Fibroblast of upper back skin (primary cell): Measurements from ENCODE around the gene IGF2BP3.
"Not testable (repeated sequence)": the region's sequence is repeated elsewhere in the genome, so short reads cannot be mapped to it uniquely, and the experiment has no call there.

ENCODE experiments used
- DNase-seq: peaks from one replicate; pipeline ENCODE4 v3.0.0-alpha.2; 2013

IGF2BP3 gene

GRCh38 chr7:23470330-23471105 lies at the start of gene IGF2BP3:
TSS of gene IGF2BP3 (minus strand) at chr7:23470491. CDS start at chr7:23470110, 381 bp downstream.
- peak; percentile 98 for DNase-seq

- no peak for DNase-seq
Measured at GRCh38 chr7:23514755-23515154, 44.5 kb upstream of the IGF2BP3 start.

- not testable (repeated sequence) for DNase-seq
Measured at GRCh38 chr7:23513746-23514145, 43.5 kb upstream of the IGF2BP3 start.

- no peak for DNase-seq
Measured at GRCh38 chr7:23494009-23494408, 23.7 kb upstream of the IGF2BP3 start.

GRCh38 chr7:23491502-23491901 lies 21.2 kb upstream of the IGF2BP3 start:
- DNase-seq: no peak

GRCh38 chr7:23490357-23491135 lies 20.3 kb upstream of the IGF2BP3 start:
- DNase-seq: peak; percentile 30

- DNase-seq: not testable (repeated sequence)
Measured at GRCh38 chr7:23488714-23489113, 18.4 kb upstream of the IGF2BP3 start.

- DNase-seq: no peak
Measured at GRCh38 chr7:23487670-23488069, 17.4 kb upstream of the IGF2BP3 start.

- no peak for DNase-seq
Measured at GRCh38 chr7:23486002-23486773, 15.9 kb upstream of the IGF2BP3 start.

GRCh38 chr7:23482686-23483085 lies 12.4 kb upstream of the IGF2BP3 start:
- DNase-seq: no peak

GRCh38 chr7:23477962-23478866 lies 7.9 kb upstream of the IGF2BP3 start:
- no peak for DNase-seq

- DNase-seq: no peak
Measured at GRCh38 chr7:23477157-23477499, 6.8 kb upstream of the IGF2BP3 start.

GRCh38 chr7:23476286-23477156 lies 6.2 kb upstream of the IGF2BP3 start:
- no peak for DNase-seq

GRCh38 chr7:23475576-23475839 lies 5.2 kb upstream of the IGF2BP3 start:
- DNase-seq: no peak

- no peak for DNase-seq
Measured at GRCh38 chr7:23474829-23475575, 4.7 kb upstream of the IGF2BP3 start.

GRCh38 chr7:23474094-23474828 lies 4.0 kb upstream of the IGF2BP3 start:
- DNase-seq: peak; percentile 96

GRCh38 chr7:23473844-23474093 lies 3.5 kb upstream of the IGF2BP3 start:
- DNase-seq: no peak

GRCh38 chr7:23472956-23473843 lies 2.9 kb upstream of the IGF2BP3 start:
- DNase-seq: no peak

GRCh38 chr7:23472556-23472955 lies 2.3 kb upstream of the IGF2BP3 start:
- no peak for DNase-seq
